ENCODE data around the gene VAMP5.
"Not testable (repeated sequence)": the region's sequence is repeated elsewhere in the genome, so short reads cannot be mapped to it uniquely, and the experiment has no call there.

VAMP5 gene

GRCh38 chr2:85551698-85552678 lies 32.2 kb upstream of the VAMP5 start:
- peak; percentile 74 to 84 (median 74) for DNase-seq

DNA sequence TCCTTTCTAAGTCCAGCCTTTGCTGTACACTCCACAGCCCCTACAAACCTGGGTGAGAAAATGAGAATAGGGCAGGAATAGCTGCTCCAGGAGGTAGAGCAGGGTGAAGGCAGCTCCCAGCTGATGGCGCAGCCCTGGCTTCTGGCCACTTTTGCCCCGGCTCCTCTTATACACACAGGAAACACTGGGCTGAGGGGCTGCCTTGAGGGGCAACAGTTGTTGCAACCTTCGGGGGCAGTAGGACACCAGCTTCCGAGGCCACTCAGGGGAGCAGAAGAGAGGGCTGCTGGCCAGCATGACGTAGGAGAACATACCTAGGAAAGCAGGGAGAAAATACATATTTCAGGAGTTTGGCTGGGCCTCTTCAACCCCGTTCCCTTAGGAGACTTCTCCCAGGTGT lies 31.0 kb upstream of the VAMP5 start:
- no peak for DNase-seq

- no peak for DNase-seq
Measured at GRCh38 chr2:85554980-85555612, 29.1 kb upstream of the VAMP5 start.

- DNase-seq = no peak
Measured at GRCh38 chr2:85557130-85557529, 27.1 kb upstream of the VAMP5 start.

DNA sequence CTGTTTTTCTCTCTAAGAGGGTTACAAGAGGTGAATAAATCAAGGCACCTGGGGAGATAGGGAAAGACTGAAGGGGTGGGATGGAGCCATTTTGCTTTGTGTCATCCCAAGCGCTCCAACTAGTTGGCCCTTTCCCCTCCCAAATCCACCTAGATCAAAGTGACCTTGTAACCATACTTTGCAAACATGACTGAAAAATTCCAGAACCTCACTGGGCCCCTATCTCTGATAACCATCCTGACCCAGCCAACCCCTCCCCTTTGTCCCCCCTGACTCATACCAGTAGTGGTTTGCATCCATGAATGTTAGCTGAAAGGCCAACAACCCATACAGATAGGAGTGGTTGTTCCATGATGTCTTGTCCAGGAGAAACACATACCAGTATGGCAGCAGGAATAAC lies 26.1 kb upstream of the VAMP5 start:
- DNase-seq = no peak

DNA sequence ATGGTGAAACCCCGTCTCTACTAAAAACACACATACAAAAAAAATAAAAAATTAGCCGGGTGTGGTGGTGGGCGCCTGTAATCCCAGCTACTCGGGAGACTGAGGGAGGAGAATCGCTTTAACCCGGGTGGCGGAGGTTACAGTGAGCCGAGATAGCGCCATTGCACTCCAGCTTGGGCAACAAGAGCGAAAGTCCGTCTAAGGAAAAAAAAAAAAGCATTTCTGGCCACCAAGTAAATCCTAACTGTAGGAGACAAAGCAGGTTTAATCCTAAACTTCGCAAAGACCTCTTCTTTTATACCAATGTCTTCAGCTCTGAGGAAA lies 23.9 kb upstream of the VAMP5 start:
- not testable (repeated sequence) for DNase-seq

GRCh38 chr2:85560812-85561279 lies 23.4 kb upstream of the VAMP5 start:
- no peak for DNase-seq

DNA sequence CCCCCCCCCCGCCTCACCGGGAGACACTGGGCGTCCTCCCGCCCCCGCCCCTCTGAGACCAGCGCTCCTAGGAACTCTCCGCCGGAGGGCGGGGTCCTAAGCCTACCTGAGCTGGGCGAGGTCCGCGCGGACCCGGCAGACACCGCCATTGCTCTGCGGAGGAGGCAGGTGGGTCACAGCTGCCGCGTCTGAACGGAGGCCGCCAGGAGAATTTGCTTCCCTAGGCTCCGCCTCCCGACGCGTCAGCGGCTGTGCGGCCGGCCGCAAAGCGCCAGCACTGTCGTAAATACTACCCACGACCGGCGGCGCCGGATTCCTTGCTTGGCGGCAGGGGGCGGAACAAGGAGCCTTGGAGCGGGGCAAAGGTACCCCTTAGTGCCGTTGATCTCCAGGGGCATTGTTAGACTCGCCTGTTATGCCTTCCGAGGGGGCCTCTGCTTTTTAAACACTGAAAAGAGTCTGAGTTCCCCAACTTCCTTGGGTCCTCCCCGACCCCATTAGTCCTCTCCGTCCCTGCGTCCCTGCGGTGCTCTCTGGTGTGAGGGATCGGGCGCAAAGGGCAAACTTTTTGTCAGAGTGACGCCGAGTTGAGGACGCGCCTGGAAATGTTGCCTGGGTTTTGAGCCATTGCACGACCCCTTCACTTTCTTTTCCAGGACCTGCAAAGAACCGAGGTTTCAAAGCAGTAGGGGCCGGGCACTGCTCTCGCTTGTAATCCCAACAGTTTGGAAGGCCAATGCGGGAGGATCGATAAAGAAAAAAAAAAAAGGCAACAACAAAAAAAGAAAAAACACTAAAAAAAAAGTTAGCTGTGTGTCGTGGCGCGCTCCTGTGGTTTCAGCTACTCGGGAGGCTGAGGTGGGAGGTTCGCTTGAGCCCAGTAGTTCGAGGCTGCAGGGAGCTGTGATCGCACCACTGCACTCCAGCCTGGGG lies 22.7 kb upstream of the VAMP5 start, which contains the start of gene GGCX:
Gene GGCX, minus strand, starts transcription at position 214 of the 933 bp plus-strand sequence. Its CDS starts 65 bp downstream, at position 149.
- DNase-seq = peak; percentile 80 to 92 (median 90)

DNA sequence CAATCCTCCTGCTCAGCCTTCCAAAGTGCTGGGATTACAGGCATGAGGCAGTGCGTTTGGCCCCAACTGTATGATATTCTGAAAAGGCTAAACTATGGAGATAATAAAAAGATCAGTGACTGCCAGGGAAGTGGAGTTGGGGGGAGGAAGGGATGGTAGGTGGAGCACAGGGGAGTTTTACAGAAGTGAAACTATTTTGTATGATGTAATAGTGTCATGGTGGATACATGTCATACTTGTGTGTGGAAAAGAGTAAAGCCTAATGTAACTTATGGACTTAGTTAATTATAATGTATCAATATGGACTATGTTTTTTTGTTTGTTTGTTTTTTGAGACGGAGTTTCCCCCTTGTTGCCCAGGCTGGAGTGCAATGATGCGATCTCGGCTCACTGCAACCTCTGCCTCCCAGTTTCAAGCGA lies 20.1 kb upstream of the VAMP5 start:
- no peak for DNase-seq

DNA sequence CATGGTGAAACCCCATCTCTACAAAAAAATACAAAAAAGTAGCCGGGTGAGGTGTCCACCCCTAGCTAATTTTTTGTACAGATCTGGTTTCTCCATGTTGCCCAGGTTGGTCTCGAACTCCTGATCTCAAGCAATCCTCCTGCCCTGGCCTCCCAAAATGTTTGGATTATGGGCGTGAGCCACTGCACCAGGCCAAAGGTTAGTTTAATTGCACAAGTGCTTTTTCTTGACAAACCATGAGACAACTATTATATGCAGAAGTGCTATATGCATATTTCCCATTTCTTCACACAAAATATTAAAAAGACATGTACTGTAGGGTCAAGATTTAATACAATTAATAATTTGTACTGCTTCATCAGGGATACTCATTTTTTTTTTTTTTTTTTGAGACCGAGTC lies 18.0 kb upstream of the VAMP5 start:
- DNase-seq = no peak

DNA sequence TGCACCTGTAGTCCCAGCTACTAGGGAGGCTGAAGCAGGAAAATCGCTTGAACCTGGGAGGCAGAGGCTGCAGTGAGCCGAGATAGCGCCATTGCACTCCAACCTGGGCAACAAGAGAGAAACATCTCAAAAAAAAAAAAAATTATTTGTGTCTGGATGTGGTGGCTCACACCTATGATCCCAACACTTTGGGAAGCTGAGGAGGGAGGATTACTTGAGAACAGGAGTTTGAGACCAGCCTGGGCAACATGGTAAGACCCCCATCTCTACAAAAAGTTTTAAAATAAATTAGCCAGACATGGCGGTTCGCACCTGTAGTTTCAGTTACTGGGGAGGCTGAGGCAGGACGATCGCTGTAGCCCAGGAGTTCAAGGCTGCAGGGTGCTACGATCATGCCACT lies 8.5 kb upstream of the VAMP5 start:
- DNase-seq = no peak

- DNase-seq = no peak
Measured at GRCh38 chr2:85577063-85577385, 7.2 kb upstream of the VAMP5 start.

DNA sequence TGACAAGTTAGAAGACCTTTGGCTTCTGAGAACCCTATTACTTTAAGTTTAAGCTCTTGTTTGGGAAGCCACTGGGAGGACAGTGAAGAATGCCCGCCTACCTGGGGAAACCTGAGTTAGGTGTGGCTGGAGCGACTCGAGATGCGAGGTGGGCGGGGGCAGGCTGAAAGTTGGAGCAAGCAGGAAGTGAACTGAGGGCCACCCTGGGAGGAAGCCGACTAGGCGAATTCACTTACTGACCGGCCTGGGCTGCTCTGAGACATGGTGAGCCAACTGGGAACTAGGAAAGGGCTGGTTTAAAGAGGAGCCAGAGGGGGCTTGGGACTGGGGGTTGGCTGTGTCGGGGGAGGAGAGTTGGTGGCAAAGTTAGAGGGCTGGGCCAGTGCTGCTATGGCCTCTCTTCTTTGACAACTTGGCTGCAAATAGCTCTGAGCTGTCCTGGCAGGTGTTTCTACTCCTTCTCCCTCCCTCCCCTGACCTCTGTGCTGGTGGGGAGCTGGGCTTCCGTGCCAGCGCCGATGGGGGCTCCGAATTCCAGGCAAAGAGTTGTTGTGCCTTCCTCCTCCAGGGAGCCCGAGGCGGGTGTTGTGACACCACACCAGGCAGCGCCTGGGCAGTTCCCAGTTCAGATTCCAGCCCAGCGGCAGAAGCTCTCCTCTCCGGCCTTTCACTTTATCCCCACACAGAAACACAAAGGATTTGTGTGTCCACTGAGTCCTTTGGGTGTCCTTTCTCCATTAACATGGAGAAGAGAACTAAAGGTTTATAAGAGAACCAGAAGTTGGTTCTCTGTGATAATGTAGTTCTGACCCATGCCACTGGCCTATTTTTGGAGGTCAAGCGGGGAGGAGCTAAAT lies 6.6 kb upstream of the VAMP5 start, which contains the start of gene VAMP8:
Gene VAMP8, plus strand, starts transcription at position 201 of the 857 bp plus-strand sequence. Its CDS starts 61 bp downstream, at position 262.
- peak; percentile 27 to 38 (median 31) for DNase-seq

DNA sequence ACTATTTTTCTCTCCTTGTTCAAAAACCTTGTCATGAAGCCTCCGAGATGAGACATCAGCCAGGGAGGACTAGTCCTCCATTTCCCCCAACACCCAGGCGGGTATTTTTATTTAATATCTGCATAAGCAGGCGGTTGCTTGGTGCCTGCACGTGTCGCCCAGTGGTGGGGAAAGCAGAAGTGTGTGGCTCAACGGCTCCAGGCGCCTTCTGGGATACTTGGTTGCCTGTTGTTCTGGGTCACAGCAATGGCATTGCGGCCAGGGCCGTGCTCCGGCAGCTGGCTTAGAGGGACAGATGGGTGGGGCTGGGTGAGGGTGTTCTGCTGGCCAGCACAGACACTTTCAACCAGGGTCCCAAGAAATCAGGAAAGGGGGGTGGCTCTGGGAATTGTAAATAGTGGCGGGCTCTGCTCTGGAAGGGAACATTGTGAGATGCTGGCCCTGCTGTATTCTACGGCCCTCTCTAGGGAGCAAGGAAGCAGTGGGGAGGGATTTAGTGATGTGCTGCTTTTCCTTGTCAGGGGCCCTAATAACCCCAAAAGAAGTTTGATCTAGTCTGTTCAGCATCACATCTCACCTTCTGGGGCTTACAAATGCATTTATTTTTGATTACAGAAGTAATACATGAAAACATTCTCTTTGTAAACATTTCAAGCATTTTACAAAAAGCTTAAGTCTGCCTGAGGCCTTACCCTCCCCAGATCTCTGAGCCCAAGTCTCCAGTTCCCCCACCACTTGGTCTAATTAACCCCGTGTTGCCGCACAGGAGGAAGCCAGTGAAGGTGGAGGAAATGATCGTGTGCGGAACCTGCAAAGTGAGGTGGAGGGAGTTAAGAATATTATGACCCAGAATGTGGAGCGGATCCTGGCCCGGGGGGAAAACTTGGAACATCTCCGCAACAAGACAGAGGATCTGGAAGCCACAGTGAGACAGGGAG lies 5.7 kb upstream of the VAMP5 start:
- DNase-seq = no peak

DNA sequence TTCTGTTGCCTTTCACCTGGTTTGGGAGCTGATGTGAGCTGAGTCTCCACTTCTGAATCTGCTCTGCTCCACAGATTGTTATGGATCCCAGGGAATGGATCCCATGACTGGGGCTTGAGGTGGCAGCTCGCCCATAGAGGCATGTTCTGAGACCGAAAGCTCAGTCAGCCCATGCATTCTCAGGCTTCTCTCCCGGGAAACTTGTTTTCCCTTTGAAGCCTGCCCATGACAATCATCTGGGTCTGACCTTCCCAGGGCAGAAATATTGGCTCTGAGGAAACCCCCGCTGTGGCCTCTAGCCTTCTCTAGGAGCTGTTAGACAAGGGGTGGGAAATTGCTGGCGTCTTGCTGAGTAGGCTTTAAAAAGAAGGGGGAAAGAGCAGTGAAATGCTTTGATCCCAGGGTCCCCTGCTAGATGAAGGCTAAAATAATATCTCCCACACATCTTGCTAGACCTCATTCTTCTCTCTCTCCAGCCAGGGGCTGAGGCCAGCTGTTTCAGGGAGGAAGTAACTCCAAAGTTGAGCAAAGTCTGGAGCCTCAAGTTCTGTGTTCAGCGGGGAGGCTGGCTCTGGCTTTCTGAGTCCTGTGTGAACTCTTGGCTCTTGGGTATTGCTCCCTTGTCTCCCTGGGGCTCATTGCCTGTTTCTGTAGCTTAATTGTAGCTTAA lies 4.8 kb upstream of the VAMP5 start:
- no peak for DNase-seq

DNA sequence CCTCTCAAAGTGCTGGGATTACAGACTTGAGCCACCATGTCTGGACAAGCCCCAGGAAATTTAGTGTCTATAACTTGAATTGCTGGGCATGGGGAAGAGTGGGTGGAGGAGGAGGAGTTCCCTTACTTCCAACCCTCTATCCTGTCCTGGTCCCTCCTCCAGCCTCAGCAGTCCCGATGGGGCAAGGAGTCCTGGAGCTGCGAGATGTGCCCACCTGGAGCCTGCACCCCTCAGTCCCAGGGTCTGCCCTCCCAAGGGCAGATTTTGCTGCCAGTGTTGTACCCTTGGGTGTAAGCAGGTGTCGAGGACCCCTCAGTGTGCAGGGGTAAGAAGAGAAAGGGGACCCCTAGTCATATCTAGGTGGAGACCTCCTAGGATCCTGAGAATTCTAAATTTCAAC lies 4.0 kb upstream of the VAMP5 start:
- no peak for DNase-seq

- no peak for DNase-seq
Measured at GRCh38 chr2:85582492-85582891, 1.7 kb upstream of the VAMP5 start.

GRCh38 chr2:85583667-85584353 lies 421 bp upstream of the VAMP5 start:
- peak in 2 of 4 experiments; percentile 11 to 24 for DNase-seq
